CD8-positive, alpha-beta memory T cell (primary cell): ENCODE results near the gene TMC4. TPM values are rescaled to one million over a fixed set of nuclear protein-coding genes. Genes with fewer than 3 reads are reported as not detected.
"Not testable (repeated sequence)": the region's sequence is repeated elsewhere in the genome, so short reads cannot be mapped to it uniquely, and the experiment has no call there.

Experiments
- CTCF ChIA-PET: fragments of 350-600 bp; sonication (Branson Sonifier 250); formaldehyde crosslinking; loops from one replicate; lab custom pipeline; 2021; ENCODE audit warnings: antibody characterized with exemption; lab: Charles Lee
- POLR2A ChIA-PET: fragments of 350-600 bp; sonication (Branson Sonifier 250); formaldehyde crosslinking; loops from one replicate; lab custom pipeline; 2021; ENCODE audit warnings: antibody characterized with exemption; lab: Charles Lee
- DNase-seq, 5 donors: peaks; one replicate each; pipeline versions ENCODE4 v3.0.0 to v3.0.0-alpha.2; 2020 to 2022; ENCODE audit warnings: mixed read lengths in 1 of 5
- H3K27ac ChIP-seq: one replicate; pipeline ENCODE4 v1.7.0; 2013; ENCODE audit warnings: low read depth, mild to moderate bottlenecking, low read length, moderate library complexity
- H3K27me3 ChIP-seq: 2 replicates; pipeline ENCODE4 v1.7.0; 2013; ENCODE audit warnings: low read length, mild to moderate bottlenecking; ENCODE audit not compliant: insufficient read depth, poor library complexity, severe bottlenecking
- H3K36me3 ChIP-seq: 2 replicates; pipeline ENCODE4 v1.7.0; 2013; ENCODE audit warnings: mild to moderate bottlenecking, low read length, moderate library complexity; ENCODE audit not compliant: insufficient read depth
- H3K4me1 ChIP-seq: 2 replicates; pipeline ENCODE4 v1.7.0; 2013; ENCODE audit warnings: mild to moderate bottlenecking, low read length, moderate library complexity; ENCODE audit not compliant: insufficient read depth
- H3K4me3 ChIP-seq: 2 replicates; pipeline ENCODE4 v1.7.0; 2013; ENCODE audit warnings: mild to moderate bottlenecking, low read length
- H3K9me3 ChIP-seq: 2 replicates; pipeline ENCODE4 v1.7.0; 2013; ENCODE audit warnings: mild to moderate bottlenecking, low read length
- H3K27ac Mint-ChIP-seq, 8 donors: one replicate each; pipeline ENCODE4 v1.8.0; 2020 to 2021; ENCODE audit warnings: mixed read lengths in 8 of 8, mild to moderate bottlenecking in 6 of 8, inconsistent platforms in 3 of 8, moderate library complexity in 3 of 8
- H3K27me3 Mint-ChIP-seq, 2 donors: one replicate each; pipeline ENCODE4 v1.8.0; 2020 to 2021; ENCODE audit warnings: mixed read lengths in 2 of 2, mild to moderate bottlenecking in 1 of 2, moderate library complexity in 1 of 2
- H3K36me3 Mint-ChIP-seq, 3 donors: one replicate each; pipeline ENCODE4 v1.8.0; 2020 to 2021; ENCODE audit warnings: mixed read lengths in 3 of 3, inconsistent platforms in 1 of 3, mild to moderate bottlenecking in 1 of 3
- H3K4me1 Mint-ChIP-seq, 3 donors: one replicate each; pipeline ENCODE4 v1.8.0; 2020 to 2021; ENCODE audit warnings: mixed read lengths in 3 of 3, inconsistent platforms in 1 of 3, mild to moderate bottlenecking in 1 of 3
- H3K4me3 Mint-ChIP-seq, 7 donors: one replicate each; pipeline ENCODE4 v1.8.0; 2020 to 2021; ENCODE audit warnings: mixed read lengths in 7 of 7, mild to moderate bottlenecking in 6 of 7, moderate library complexity in 4 of 7, inconsistent platforms in 2 of 7
- H3K9me3 Mint-ChIP-seq, 5 donors: one replicate each; pipeline ENCODE4 v1.8.0; 2020 to 2022; ENCODE audit warnings: mixed read lengths in 5 of 5, mild to moderate bottlenecking in 3 of 5, moderate library complexity in 2 of 5, inconsistent platforms in 1 of 5
- polyA plus RNA-seq: library from polyadenylated mRNA; unstranded; fragments of 300-500 nt; fragmentation: Illumina TruSeq; gene quantifications from one replicate; pipeline ENCODE4 v1.2.3, GENCODE V29; 2021
- total RNA-seq, 2 experiments: library from RNA; stranded (reverse); gene quantifications; one replicate each; pipeline ENCODE4 v1.2.3, GENCODE V29; 2021

The TMC4 gene, protein sequence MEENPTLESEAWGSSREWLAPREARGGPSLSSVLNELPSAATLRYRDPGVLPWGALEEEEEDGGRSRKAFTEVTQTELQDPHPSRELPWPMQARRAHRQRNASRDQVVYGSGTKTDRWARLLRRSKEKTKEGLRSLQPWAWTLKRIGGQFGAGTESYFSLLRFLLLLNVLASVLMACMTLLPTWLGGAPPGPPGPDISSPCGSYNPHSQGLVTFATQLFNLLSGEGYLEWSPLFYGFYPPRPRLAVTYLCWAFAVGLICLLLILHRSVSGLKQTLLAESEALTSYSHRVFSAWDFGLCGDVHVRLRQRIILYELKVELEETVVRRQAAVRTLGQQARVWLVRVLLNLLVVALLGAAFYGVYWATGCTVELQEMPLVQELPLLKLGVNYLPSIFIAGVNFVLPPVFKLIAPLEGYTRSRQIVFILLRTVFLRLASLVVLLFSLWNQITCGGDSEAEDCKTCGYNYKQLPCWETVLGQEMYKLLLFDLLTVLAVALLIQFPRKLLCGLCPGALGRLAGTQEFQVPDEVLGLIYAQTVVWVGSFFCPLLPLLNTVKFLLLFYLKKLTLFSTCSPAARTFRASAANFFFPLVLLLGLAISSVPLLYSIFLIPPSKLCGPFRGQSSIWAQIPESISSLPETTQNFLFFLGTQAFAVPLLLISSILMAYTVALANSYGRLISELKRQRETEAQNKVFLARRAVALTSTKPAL
- total RNA-seq (under 1 TPM in 1 of 2 experiments, not detected in 1; 0.18 TPM), polyA plus RNA-seq (0.38 TPM)

DNA sequence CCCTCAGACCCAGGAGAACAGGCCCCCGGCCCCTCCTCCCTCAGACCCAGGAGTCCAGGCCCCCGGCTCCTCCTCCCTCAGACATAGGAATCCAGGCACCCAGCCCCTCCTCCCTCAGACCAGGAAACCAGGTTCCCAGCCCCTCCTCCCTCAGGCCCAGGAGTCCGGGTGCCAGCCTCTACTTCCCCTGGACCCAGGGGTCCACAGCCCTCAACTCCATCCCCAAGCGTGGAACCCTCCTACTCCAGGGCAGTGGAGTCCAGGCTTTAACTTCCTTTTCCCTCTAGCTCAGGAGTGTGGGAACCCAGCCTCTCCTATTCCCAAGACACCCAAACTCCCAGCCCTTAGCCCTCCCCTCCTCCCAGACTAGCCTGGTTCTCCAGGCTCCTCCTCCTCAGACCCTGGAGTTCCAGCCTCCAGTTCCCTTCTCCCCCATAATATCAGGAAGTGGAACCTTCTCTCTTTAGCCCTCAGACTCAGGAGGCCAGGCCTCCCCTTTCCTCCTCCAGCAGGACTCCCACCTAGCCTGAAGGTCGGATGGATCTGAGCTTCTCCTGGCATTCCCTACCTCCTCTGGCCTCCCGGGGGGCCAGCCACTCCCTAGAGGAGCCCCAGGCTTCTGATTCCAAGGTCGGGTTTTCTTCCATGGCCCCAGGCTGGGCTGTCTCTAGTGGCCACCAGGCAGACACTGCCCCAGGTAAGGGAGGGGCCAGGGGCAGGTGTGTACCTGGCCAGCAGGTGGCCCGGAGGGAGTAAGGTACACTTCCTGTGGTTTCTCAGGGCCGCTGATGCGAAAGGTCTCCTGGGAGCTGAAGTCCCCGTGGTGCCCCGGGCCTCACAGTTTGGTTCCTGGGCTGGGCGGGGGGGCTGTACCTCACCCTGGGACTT, at the start of gene TMC4:
TSS of gene TMC4 (minus strand) at position 690 of the 888 bp plus-strand sequence. CDS start at position 647, 43 bp downstream.
- ChIA-PET POLR2A (interaction anchor here (0.9 to 1.2 kb wide), 2 partner anchors 17 to 62 kb away, joined by 3 read pairs; partner anchors contain the start of gene MBOAT7), CTCF (interaction anchor here (1.5 to 1.7 kb wide), 3 partner anchors 15 to 35 kb away, joined by 4 read pairs; partner anchors contain the start of gene MBOAT7)
- H3K9me3 ChIP-seq: no peaks in the 10 kb centered on the region
- no peaks in the 10 kb centered on the region for H3K27me3 Mint-ChIP-seq
- H3K4me1 Mint-ChIP-seq: peaks cover 0 to 6% (median 2%) of the 10 kb centered on the region in 3 donors
- peak within 1 kb of the TSS in 1 of 7 donors; percentile 65 for H3K4me3 Mint-ChIP-seq
- H3K27ac ChIP-seq: no peak within 1 kb of the TSS
- no peak within 1 kb of the TSS for H3K4me3 ChIP-seq
- no peaks in the 10 kb centered on the region for H3K9me3 Mint-ChIP-seq
- peaks cover 0 to 10% (median 0%) of the 10 kb centered on the region in 3 donors for H3K36me3 Mint-ChIP-seq
- H3K27ac Mint-ChIP-seq: peak within 1 kb of the TSS in 2 of 8 donors; percentile 42 to 50
- H3K36me3 ChIP-seq: no peaks in the 10 kb centered on the region
- no peaks in the 10 kb centered on the region for H3K27me3 ChIP-seq
- H3K4me1 ChIP-seq: no peaks in the 10 kb centered on the region
- no peak for DNase-seq

DNA sequence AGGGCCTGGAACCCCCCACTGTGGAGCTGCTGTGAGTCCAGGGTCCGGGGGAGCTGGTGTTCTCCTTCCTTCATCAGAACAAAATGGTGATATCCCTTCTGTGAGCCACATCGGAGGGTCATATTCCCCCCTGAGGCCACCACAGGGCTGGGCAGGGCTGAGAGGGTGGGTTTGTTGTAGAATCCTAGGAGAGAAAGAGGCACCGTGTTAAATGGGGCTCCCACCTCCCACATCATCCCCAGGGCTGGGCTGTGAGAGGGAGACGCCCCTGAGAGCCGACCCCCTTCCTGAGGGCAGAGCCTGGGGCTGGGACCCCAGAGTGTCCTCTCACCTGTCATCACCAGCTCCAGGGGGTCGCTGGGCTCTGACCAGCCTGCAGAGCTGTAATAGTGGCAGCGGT, 49.0 kb upstream of the TMC4 start:
- CTCF ChIA-PET, DNase-seq, H3K36me3 Mint-ChIP-seq, H3K4me3 Mint-ChIP-seq, H3K4me1 Mint-ChIP-seq, H3K27ac ChIP-seq, H3K9me3 ChIP-seq, H3K4me3 ChIP-seq, H3K9me3 Mint-ChIP-seq, H3K27me3 Mint-ChIP-seq, H3K27ac Mint-ChIP-seq, H3K36me3 ChIP-seq, H3K4me1 ChIP-seq, H3K27me3 ChIP-seq, POLR2A ChIA-PET: not testable (repeated sequence)

DNA sequence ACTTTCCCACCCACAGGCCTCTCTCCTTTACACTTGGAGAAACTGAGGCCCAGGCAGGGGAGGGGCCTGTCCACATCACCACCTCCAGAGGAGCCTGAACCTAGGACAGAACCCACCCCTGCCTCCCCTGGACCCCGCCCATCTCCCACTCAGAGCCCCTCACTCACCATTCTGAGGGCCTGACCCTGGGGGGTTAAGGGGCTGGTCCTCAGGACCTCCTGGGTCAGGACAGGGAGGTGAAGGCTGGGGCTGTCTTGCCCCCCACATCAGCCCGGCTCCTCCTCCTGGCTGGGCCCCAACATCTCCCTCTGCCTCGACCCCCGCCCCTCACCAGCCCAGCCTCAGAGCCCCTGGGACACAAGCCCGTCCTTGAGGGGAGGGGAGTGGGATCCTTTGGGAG, 46.7 kb upstream of the TMC4 start:
- H3K4me1 Mint-ChIP-seq, H3K27ac ChIP-seq, H3K27me3 Mint-ChIP-seq, H3K4me3 Mint-ChIP-seq, H3K9me3 ChIP-seq, H3K27ac Mint-ChIP-seq, H3K36me3 ChIP-seq, CTCF ChIA-PET, DNase-seq, POLR2A ChIA-PET, H3K4me1 ChIP-seq, H3K4me3 ChIP-seq, H3K9me3 Mint-ChIP-seq, H3K36me3 Mint-ChIP-seq, H3K27me3 ChIP-seq: not testable (repeated sequence)

DNA sequence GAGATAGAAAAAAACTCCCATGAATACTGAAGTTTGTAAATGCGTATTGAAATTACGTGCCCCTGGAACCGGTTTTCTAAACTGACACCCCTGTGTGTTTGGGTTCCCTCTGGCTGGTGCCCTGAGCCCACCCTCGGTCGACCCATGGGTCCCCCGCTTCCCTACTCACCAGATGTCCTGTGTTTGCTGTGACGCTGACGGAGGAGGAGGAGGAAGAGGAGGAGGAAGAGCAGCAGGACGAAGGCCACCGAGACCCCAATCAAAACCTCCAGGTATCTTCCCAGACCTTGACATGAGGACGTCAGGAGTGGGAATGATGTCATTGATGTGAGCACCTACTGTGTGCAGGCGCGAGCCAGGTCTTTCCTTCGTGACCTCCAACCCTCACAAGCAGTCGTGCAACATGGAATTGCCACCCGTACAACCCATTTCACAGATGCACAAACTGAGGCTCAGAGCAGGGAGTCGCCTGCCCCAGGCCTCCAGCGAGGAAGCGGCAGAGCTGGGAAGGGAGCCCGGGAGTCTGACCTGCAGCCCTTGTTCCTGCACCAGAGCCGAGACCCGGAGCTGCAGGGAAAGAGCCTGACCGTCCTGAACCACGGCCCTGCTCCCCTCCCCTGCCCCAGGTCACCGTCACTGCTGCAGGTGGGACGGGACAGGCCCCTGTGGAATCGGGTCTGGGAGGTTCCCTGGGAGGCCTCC, 46.2 kb upstream of the TMC4 start:
- Mint-ChIP-seq H3K4me1 (peaks cover 0 to 3% (median 0%) of the 10 kb centered on the region in 3 donors), H3K9me3 (no peaks in the 10 kb centered on the region), H3K27me3 (peaks cover 2 to 7% of the 10 kb centered on the region in 2 donors), H3K4me3 (no peak overlapping the region), H3K27ac (no peak overlapping the region), H3K36me3 (peaks cover 0 to 2% (median 0%) of the 10 kb centered on the region in 3 donors)
- Histone ChIP-seq H3K4me1 (no peaks in the 10 kb centered on the region), H3K36me3 (no peaks in the 10 kb centered on the region), H3K4me3 (no peak overlapping the region), H3K9me3 (no peaks in the 10 kb centered on the region), H3K27ac (no peak overlapping the region), H3K27me3 (no peaks in the 10 kb centered on the region)
- POLR2A ChIA-PET: no interaction called here
- no peak for DNase-seq
- CTCF ChIA-PET: no interaction called here

DNA sequence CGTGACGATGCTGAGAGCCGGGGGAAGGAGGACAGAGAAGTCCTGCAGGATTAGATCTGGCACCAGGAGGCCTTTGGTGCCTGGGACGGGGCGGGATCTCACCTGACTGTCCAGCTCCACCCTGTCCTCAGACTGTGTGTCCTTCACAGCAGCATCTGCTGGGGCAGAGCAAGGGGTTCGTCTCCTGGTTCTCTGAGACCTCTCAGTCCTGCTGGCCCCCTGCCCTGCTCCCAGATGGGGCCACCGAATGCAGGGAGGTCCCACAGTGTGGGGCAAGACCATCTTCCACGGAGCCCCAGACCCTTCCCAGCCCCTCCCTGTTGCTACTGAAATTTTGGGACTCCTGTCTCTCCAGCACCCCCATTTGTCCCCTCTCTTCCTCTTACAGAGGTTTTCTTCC, 45.3 kb upstream of the TMC4 start:
- ChIA-PET CTCF (no interaction called here), POLR2A (no interaction called here)
- H3K27ac ChIP-seq: no peak overlapping the region
- Mint-ChIP-seq H3K4me3 (no peak overlapping the region), H3K27me3 (peaks cover 0 to 2% of the 10 kb centered on the region in 2 donors), H3K9me3 (no peaks in the 10 kb centered on the region), H3K27ac (no peak overlapping the region), H3K36me3 (peaks cover 0 to 2% (median 0%) of the 10 kb centered on the region in 3 donors), H3K4me1 (peaks cover 0 to 2% (median 0%) of the 10 kb centered on the region in 3 donors)
- H3K36me3 ChIP-seq: no peaks in the 10 kb centered on the region
- H3K4me1 ChIP-seq: no peaks in the 10 kb centered on the region
- H3K9me3 ChIP-seq: no peaks in the 10 kb centered on the region
- H3K4me3 ChIP-seq: no peak overlapping the region
- DNase-seq: no peak
- H3K27me3 ChIP-seq: no peaks in the 10 kb centered on the region

DNA sequence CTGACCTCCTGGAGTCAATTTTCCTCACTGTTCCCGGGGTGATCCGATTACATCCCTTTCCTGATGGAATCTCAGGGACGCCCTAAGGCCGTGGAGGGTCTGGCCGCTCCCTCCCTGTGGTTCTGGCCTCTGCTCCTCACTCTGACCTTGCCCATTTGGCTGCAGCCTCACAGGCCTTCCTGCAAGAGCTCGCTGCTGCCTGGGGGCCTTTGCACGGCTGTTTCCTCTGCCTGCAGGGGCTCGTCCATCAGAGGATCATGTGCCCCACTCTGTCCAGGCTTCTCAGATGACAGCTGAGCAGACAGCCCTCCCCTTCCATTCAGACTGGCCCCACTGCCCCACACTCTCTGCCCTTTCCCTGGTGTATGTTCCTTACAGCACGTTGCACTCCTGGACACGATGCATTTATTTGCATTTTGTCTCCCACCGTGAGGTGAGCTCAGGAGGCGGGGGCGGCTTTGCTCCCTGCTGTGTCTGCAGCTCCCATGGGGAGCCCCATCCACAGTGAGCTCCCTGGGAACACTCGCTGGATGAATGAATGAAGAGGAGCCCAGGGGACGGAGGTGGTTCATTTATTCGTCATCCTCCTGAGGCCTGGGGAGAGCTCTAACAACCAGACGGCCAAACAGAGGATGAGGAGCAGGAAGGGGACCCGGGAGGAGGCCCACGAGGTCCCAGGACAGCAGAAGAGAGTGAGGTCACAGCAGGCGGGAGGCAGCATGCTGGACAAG, 44.7 kb upstream of the TMC4 start:
- H3K27me3 Mint-ChIP-seq, H3K27me3 ChIP-seq, H3K9me3 ChIP-seq, H3K4me3 ChIP-seq, POLR2A ChIA-PET, H3K4me1 Mint-ChIP-seq, H3K36me3 Mint-ChIP-seq, H3K4me3 Mint-ChIP-seq, H3K27ac ChIP-seq, CTCF ChIA-PET, H3K36me3 ChIP-seq, H3K9me3 Mint-ChIP-seq, H3K4me1 ChIP-seq, DNase-seq: not testable (repeated sequence)
- peak overlapping the region in 1 of 8 donors; percentile 50 for H3K27ac Mint-ChIP-seq

DNA sequence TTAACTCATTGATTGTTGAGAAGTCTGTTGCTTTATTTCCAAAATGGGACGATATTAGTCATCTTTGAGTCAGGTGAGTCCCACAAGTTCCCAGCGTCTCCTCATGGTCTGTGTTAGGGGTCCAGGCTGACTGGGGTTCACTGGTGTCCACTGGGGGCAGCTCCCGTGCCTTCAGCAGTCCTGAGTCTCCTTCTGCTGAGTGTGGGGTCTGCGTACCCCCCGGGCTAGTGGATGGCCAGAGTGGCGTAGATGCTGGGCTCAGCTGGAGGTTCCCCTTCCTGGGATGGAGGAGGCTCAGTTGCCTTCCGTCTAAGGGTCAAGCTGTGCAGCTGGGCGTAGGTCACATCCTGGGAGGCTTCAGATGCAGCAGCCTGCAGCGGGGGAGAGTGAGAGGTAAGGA, 43.9 kb upstream of the TMC4 start:
- no peak overlapping the region for H3K4me3 Mint-ChIP-seq
- no peaks in the 10 kb centered on the region for H3K4me1 Mint-ChIP-seq
- Histone ChIP-seq H3K27ac (no peak overlapping the region), H3K4me1 (no peaks in the 10 kb centered on the region), H3K27me3 (no peaks in the 10 kb centered on the region), H3K36me3 (no peaks in the 10 kb centered on the region), H3K9me3 (no peaks in the 10 kb centered on the region), H3K4me3 (no peak overlapping the region)
- DNase-seq: no peak
- ChIA-PET CTCF (no interaction called here), POLR2A (no interaction called here)
- peaks cover 0 to 2% (median 0%) of the 10 kb centered on the region in 3 donors for H3K36me3 Mint-ChIP-seq
- no peaks in the 10 kb centered on the region for H3K27me3 Mint-ChIP-seq
- no peaks in the 10 kb centered on the region for H3K9me3 Mint-ChIP-seq
- H3K27ac Mint-ChIP-seq: peak overlapping the region in 2 of 8 donors; percentile 12 to 89
